ELR (cell line): Measurements from ENCODE around the gene DNAJC7.

Experiments used
- DNase-seq: peaks from one replicate; pipeline ENCODE4 v3.0.0-alpha.2; 2015; ENCODE audit warnings: low read depth

The DNAJC7 gene

DNA sequence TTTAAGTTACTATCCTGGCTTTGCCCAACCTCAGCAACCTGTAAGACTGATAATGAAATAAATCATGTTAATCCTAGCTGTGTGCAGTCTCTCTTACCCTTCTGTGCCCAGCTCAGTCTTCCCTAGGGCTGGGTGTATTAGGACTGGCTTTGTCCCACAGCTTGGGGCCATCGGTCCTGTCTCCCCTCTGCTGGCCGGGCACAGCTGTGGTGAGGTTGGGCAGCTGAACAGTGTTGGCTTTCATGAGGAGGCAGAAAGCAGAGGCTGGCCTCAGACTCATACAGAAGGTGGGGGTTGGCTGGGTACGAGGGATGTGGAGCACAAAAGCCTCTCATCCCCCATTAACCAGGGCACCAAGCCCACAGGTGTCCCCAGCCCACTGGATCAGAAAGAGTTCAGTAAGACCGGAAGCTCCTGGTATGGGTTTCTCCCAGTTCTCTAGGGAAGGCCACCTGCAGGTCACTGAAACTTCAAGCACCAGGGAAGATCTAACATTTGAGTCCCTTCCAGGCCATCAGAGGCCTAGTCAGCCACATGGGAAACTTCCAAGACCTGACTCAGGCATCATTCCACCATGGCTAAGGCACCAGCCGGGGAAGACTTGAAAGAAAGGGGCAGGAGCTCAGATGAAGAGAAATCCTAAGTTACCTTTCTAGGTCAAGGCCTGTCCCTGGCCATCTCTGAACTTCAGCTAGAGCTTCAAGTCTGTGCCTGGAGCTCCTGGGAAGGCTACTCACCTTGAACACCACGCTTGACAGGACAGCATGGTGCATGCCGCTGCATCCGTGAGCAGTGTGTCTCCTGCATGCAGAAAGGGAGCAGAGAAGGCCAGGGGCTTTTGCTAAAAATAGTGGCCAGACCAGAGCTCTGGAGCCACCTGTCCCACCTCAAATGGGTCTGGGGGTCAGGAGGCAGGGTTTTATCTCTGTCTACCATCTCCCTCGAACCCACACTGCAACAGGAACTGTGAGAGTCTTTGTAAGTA, 41.8 kb downstream of the DNAJC7 start:
- DNase-seq, result no peak

DNA sequence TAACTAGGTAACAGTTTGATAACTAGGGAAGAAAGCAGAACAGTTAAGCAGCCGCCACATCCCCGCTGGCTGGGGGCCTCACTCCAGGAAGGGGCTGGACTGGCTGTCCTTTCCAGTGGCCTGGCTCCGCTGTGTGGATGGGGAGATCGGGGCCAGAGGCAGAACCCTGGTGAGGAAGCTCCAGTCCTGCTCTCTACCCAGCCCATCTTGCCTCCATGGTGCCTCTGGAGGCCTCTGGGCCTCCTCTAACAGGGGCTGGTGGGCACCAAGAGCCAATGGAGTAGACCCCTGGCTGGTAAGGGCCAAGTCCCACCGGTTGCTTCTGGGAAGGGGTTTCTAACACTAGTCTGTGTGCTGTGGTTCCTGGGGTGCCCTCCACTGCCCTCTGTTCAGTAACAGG, 42.6 kb downstream of the DNAJC7 start:
- no peak for DNase-seq

DNA sequence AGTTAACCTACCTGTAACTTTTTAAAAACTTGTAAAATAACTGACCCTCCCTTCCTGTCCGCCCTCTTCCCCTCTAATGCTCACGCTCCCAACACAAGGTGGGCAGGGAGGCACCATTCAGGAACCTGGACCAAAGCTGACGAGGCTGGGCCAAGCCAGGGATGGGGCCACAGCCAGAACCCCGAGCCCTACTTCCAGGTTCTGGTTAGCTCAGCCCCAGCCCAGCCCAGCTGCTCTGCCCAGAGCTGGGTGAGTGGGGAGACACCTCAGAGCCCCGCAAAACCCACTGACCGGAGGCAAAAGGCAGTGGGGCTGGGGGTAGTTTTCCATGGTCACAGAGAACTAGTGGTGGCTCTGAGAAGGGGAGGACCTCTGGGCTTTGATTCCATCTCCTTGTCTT, 43.2 kb downstream of the DNAJC7 start:
- DNase-seq, result no peak

DNA sequence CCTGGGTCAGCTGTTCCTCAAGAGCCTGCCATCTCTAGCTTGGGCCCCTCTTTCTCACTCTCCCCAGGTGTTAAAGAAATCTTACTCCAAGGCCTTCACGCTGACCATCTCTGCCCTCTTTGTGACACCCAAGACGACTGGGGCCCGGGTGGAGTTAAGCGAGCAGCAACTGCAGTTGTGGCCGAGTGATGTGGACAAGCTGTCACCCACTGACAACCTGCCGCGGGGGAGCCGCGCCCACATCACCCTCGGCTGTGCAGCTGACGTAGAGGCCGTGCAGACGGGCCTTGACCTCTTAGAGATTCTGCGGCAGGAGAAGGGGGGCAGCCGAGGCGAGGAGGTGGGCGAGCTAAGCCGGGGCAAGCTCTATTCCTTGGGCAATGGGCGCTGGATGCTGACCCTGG, 43.8 kb downstream of the DNAJC7 start:
- DNase-seq, result no peak

DNA sequence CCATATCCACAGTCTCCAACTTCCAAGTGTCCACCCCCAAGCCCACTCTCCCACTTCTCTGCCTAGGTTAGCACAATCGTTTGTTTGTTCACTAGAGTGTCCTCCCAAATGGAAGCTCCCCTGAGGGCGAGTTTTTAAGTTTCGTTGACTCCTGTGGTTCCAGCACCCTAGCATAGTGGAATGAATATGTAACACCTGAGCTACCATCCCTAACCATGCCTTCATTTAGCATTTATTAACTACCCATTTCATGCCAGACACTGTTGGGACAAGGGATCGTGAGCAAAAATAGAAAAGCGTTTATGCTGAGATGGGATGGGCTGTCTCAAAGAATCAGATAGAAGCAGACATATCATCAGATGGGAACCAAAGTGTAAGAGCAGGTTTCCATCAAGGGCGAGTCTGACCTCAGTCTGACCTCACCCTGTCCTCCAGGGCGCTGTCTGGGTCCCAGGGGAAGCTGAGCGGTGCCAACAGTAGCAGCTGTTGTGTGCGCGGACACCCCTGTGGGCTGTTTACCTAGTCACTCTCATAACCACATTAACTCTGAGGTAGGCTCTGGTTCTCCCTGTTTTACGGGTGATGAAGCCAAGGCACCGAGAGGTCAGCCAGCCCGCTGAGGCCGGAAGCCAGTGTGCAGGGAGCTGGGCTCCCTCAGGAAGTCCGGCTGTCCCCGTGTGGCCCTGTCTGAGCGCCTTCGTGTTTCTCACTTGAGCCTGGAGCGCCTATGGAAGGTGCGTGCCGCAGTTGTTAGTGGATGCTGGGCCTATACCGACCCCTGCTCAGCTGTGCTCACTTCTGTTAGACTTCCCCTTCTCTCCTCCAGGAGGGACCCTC, 44.5 kb downstream of the DNAJC7 start:
- no peak for DNase-seq

DNA sequence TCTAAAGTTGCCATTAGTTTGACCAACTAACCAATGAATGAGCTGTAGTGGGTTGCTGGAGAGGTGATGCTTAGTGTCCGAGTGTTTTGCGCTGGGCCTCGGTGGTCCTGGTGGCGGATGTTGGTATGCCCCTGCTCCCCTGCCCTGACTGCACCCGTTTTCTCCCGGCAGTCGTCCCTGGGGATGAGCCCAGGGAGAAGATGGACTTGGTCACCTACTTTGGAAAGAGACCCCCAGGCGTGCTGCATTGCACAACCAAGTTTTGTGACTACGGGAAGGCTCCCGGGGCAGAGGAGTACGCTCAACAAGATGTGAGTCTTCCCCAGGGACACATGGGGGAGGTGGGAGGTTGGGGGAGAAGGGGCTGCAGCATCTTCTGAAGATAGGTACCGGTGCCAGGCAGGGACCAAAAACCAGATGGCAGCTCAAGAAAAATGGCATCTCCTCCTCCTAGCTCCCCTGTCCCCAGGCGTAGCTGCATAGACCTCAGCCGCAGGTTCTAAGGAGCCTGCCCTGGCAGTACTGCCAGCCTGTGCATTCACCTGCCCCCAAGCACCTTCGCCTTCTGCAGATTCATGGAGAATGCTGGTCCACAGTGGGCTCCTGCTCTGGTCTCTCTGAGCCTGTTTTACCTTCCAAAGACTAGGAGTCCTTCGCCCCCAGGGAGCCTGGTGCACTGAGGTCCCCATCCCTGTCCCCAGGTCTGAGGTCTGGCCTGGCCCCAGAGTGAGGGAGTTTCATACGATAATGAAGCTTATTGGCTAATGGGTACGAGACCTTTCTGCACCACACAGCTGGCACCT, 45.3 kb downstream of the DNAJC7 start:
- DNase-seq, result no peak

DNA sequence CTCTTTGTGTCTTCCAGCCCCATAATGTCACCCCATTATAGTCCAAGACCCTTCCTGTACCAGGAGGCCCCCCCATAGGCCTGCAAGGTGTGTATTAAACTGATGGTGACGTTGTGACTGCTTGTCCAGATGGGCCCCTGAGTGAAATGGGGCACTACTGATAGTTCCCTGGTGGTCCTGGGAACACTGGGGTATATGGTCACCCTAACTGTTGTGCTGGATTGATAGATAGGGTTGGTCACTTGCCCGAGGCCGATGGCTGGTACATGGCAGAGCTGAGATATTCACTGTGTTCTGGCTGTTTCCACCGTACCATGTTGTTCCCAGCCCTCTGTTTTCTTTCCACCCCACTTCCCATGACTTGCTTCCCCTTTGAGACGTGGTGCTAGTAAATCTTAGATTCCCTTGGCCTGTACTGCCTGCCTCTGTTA, 46.3 kb downstream of the DNAJC7 start:
- no peak for DNase-seq

DNA sequence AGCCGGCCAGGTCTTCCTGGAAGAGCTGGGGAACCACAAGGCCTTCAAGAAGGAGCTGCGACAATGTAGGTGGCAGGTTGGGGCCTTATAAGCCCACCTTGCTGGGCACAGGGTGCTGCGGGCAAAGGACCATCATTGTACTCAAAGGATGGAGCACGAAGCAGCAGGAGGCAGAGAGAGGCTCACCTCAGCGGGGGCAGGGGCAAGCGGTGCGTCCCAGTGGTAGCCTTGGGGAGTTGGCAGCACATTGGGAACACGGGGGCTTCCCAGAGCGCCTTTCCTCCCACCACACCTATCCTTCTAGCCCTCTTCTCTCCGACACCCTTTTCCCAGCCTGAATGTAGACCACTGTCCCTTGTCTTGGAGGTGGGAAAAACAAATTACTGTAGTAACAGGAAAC, 48.6 kb downstream of the DNAJC7 start:
- DNase-seq, result no peak

DNA sequence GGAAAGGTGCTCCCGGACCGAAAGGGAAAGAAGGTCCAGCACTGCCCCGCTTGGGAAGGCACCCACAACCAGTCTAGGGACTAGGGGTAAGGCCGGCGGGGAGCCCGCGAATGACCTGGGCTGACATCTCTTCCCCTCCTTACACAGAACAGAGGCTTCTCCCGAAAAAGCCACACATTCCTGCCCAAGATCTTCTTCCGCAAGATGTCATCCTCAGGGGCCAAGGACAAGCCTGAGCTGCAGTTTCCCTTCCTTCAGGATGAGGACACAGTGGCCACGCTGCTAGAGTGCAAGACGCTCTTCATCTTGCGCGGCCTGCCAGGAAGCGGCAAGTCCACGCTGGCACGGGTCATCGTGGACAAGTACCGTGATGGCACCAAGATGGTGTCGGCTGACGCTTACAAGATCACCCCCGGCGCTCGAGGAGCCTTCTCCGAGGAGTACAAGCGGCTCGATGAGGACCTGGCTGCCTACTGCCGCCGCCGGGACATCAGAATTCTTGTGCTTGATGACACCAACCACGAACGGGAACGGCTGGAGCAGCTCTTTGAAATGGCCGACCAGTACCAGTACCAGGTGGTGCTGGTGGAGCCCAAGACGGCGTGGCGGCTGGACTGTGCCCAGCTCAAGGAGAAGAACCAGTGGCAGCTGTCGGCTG, 49.2 kb downstream of the DNAJC7 start:
- DNase-seq, result no peak

DNA sequence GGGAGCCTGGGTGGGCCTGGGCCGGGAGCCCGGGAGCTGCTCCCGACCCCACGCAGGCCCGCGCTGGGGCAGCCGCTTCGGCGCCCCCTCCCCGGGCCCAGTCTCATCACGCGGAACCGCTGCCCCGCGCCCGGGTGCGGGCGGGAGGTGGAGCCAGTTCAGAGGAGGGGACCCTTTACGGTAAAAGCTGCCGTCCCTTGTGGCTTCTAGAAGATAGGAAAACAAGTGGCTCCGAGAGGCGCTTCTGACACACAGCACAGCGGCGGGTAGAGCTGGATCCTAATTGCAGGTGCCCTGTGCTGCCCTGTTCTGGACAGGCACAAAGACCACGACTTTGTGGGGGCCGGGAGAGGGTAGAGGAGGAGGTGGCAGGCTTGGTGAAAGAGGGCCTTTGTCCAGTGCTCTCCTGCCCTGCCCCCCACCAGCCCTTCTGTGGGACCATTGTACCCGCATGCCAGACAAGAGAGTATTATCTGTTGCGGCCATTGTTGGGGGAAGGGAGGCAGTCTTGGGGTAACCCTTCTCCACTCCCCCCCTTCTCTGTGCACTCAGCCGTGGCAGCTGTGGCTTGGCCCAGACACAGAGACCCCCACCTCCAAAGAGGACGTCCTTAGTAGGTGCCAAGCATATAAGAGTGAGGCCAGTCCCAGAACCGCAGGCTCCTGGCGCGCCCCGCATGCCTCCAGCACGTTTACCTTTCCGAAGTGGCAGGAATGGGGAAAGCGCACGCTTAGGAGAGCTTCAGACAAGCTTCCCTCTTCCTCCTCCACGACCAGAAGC, 49.9 kb downstream of the DNAJC7 start:
- DNase-seq, result peak; percentile 47

DNA sequence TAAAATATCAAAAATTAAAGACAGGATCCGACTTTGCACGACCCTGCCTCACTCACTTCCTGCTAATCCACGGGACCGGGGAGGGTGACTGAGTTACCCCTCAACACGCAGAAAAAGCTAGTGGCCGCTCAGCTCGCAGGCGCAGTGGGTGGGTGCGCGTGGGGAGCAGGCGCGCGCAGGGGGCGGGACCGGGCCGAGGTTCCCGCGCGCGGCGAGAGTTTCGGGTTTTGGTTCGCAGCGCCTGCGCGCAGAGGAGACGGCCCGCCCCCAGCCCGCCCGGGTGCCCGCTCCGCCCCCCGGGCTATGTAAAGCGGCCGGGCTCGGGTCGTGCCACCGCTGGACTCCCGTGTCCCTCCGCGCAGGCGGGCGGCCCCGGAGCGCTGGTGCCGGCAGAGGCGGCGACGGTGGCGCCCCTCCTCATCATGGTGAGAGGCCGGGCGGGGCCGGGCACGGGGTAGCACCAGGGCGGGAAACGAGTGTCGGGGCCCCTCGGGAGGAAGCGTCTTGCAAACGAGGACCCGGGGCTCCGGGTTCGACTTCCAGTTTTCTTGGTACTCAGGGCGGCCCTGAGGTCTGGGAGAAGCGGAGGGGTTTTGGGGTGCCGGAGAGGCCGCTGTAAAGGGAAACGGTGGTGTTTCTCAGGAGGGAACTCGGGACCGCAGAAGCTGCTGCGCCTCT, 50.6 kb downstream of the DNAJC7 start, which contains the start of gene CNP:
Gene CNP, plus strand, starts transcription at position 333 of the 678 bp plus-strand sequence. Its CDS starts 90 bp downstream, at position 423.
- peak; percentile 93 for DNase-seq

DNA sequence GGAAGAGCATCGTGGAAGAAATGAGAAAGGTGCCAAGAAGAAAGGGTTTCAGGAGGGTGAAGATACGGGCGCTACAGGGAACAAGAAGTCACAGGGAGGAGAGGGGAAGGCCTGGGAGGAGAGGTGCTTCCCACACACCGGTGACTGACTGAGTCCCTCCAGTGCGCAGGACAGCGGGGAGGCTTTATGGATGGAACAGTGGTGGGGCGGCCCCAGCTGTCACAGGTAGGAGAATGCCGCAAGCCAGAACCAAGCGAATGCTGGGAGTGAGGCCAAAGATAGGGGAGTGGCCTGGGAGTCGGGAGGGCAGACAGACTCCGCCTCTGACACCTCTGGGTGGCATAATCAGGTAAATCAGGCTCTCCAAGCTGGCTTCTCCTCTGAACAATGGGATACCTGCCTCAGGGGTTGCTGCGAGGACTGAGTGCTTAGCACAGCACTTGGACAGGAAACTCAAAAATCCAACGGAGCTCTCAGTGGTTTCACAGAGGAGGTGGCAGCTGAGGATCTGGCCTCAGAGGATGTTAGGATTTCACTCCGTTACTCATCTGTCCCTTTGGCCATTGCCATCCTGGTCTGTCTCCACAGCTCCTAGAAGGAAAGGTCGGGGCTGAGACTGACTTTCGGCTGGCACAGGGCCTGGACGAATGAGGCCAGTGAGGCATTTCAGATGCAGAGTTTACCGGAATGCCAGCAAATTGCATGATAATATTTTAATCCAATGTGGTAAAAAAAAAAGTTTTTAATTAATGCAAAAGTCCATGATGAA, 51.4 kb downstream of the DNAJC7 start:
- peak; percentile 64 for DNase-seq

DNA sequence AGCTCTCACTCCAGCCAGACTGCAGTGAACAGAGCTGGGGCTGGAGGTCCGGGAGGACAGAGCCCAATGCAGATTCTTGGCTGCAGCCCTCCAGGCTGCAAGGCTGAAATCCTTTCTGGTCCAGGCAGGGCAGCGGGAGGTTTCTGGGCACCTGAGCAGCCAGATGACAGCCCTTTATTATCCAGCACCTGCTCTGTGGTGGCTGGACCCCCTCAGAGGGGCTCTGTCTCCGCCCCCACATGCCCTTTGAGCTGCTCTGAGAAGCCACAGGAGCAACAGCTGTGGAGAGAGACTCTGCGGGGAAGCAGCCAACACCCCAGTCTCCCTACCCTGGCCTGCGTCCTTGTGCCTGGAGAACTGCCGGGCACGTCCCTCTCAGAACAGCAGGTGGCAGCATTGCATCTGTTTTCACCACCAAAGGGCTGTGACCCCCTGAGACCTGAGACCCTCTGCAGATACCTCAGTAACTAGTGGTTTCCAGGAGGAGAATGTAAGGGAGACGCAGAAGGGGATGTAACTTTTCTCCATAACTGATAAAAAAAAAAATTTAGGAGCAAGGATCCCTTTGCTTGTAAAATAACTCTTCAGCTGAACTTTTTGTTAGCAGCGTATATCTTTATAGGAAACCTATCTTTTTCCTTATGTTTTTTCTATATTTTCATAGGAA, 54.3 kb downstream of the DNAJC7 start:
- DNase-seq, result peak; percentile 75

DNA sequence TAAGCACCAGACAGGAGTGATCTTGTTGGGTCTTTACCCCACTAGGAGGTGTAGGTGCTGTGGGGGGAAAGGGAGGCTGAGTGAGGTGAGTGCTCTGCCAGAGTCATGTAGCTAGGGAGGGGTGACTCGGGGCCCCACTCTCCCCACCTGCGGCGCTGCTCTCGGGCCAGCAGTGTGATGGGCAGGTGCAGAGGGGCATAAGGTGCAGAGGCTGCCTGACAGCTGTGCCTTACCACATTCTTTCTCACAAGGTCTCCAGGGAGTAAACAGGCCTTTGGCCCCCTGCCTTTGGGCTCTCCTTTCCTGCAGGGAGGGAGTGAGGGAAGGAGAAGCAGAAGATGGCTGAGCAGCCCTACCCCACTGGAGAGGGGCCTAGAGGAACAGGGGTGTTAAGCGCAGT, 55.1 kb downstream of the DNAJC7 start:
- DNase-seq, result no peak

DNA sequence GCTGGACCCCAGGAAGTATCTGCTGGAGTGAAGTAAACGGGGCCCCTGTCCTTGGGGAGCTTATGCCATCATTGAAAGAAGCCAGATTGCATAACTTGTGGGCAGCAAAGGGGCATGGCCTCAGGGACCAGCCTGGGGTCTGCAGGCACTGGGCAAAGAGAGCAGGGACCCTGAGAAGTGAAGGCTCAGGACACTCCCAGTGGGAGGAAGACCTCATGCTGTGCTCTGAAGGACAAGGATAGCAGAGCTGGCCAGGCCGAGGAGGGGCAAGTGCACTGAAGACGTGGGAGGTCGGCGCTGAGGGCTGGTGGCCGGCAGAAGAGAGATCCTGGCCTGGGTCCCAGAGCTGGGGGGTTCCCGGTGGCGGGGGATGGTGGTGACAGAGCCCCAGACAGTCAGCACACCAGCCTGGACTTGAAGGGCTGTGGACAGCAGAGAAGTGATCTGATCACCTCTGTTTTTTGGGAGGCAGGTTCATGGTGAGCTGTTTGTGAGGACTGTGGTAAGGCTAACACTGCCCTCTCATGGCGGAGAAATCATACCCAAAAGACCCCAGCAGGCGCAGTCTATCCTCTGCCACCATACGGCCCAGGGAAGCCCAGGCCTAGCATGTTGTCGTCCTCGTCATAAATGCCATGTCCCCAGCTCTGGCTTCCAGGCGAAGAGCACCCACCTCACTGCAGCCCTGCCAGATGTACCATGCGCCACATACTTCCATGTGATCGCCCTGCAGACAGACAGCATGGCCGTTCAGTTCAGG, 57.7 kb downstream of the DNAJC7 start:
- peak; percentile 66 for DNase-seq

DNA sequence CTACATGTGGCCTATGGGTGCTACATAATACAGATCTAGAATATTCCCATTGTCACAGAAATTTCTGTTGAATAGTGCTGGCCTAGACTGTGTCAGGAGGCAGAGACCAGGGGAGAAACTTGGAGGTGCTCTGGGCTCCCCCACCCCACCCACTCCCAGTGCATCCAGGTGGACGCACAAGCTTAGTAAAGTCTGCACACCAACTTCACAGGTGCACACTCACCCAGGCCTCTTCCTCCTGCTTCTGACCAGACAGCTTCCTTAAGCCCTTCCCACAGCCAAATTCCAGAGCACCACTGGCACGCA, 58.3 kb downstream of the DNAJC7 start:
- DNase-seq, result no peak

DNA sequence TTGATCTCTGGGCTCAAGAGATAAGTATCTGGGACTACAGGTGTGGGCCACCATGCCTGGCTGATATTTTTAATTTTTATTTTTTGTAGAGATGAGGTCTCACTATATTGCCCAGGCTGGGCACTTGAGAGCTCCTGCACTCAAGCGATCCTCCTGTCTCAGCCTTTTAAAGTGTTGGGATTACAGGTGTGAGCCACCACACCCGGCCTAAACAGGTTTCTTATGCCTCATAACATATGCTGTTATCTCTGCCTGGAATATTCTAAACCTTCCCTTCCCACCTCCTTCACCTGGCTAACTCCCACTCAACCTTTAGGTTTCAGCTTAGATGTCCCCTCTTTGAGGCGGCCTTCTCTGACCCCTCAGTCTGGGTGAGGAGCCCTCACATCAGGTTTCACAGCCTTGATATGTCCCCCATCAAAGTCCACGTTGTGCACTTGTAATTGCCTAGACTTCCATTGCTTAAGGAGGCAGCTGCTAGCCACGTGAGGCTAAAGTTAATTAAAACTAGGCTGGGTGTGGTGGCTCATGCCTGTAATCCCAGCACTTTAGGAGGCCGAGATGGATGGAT, 59.3 kb downstream of the DNAJC7 start:
- DNase-seq, result no peak
